Activated CD4-positive, alpha-beta T cell treated with anti-CD3 and anti-CD28 coated beads, Interleukin-2, amount 50 U/mL, for 1 hour (primary cell): ENCODE data around the gene DTNBP1.
"Not testable (repeated sequence)": the region's sequence is repeated elsewhere in the genome, so short reads cannot be mapped to it uniquely, and the experiment has no call there.

Source experiments
- DNase-seq: peaks from one replicate; pipeline ENCODE4 v3.0.0-alpha.2; 2020

The DTNBP1 gene

DNA sequence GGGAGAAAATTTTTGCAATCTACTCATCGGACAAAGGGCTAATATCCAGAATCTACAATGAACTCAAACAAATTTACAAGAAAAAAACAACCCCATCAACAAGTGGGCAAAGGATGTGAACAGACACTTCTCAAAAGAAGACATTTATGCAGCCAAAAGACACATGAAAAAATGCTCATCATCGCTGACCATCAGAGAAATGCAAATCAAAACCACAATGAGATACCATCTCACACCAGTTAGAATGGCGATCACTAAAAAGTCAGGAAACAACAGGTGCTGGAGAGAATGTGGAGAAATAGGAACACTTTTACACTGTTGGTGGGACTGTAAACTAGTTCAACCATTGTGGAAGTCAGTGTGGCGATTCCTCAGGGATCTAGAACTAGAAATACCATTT, 4.1 kb upstream of the DTNBP1 start:
- not testable (repeated sequence) for DNase-seq

DNA sequence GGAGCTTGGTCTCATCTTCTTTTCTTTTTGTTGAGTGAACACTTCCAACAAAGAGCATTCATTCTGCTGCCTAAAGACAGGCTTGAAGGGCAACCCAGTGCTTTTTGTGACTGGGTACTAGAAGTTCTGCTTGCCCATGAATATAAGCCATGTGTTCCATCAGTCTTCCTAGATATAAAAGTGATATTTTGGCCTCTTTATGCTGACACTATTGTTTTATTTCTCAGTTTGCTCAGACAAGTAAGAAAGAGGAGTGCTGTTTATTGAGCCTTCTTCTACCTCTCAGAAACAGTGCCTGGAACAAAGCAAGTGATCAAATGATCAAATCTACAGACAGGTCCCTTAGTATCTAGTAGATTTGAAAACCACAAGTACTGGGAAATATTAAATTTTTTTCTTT, 2.4 kb upstream of the DTNBP1 start:
- no peak for DNase-seq

DNA sequence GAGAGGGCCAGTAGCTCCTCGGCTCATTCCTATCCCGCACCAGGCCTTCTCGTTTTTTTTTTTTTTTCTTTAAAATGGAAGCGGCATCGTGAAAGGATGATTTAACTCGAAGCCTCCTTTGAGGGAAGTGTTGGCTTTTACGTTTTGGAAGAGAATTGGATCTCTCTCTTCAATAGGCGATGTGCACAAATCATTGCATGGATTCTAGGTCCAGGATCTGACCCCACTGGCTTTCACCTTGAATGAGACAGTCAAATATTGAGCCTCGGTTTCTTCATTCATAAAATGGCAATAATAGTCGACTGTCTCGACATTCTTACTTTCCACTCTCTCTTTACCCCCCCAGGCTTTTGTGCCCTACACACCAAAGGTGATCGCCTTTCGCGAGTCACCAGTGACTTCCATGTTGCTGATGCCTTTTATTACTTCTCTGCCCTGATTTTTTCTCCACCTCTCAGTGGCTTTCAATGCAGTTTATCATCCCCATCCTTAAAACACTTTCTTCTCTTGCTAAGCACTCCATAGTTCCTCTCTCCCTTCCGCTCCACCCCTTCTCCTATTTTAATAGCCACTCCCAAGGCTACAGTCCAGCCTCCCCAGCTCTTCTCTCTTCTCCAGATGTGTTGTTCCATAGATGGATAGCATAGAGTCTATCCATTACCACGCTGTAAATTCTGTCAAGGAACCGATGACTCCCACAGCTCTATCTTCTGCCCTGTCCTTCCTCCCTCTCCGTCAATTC, 473 bp upstream of the DTNBP1 start:
- DNase-seq = no peak

DNA sequence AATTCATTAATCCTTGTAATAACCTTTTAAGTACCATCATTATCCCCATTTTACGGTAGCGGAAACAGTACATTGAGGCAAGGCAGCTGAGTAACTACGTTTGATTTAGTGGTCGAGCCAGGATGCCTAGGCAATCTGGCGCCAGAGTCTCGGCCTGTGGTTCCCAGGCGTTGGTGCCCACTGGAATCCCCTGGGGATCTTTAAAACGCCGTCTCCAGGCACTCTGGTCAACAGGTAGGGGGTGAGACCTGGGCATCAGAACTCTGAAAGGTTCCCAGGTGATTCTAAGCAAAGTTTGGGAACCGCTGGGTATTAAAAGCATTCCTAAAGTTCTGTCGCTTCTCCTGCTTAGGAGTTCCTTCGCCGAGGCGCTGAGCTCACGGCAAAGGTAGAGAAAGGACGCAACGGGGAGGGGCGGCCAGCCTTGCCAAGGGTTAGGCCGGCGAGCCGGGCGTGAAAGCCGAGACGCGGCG, 939 bp downstream of the DTNBP1 start:
- DNase-seq = no peak

GRCh38 chr6:15659181-15659580, 3.6 kb downstream of the DTNBP1 start:
- DNase-seq = no peak

DNA sequence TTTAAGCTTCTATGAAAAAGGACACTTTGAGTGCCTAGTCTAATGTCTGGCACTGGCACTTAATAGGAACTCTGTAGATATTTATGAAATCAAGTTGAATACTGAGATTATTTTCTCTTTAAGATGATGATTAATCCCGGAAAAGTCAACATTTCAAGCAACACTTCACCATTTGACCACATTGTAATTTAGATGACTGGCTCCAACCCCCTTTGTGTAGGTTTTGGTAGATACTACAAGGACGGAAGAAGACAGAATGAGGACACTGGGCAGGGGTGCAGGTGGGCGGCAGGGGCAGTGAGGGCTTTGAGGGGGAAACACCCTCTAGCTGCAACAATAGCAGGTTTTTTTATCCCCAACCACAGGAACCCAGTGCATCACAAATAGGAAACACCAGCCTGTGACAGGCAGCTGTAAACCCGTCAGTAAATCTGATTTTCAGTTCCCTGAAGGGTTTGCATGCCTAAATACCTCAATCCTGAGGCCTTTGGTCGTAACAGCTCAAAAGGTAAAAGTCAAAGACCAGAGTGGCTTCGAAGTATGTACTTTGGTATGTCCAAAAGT, 4.6 kb downstream of the DTNBP1 start:
- DNase-seq = no peak

DNA sequence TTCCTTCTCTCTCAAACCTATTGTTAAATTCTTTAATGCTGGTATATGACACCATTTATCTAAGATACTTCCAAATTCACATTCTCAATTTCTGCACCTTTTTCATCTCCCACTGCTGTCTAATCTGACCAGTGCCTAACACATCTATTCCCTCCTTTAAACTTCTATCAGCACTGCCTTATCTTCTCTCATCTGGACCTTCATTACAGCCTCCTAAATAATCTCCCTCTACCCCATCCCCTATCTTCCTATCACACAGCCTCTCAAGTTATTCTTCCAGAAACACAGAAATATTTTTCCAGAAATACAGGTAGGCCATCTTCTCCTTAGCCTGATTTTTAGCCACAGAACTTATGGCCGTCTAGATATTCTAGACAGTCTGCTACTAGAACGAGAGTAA, 5.5 kb downstream of the DTNBP1 start:
- no peak for DNase-seq

GRCh38 chr6:15656145-15656544, 6.7 kb downstream of the DTNBP1 start:
- no peak for DNase-seq

DNA sequence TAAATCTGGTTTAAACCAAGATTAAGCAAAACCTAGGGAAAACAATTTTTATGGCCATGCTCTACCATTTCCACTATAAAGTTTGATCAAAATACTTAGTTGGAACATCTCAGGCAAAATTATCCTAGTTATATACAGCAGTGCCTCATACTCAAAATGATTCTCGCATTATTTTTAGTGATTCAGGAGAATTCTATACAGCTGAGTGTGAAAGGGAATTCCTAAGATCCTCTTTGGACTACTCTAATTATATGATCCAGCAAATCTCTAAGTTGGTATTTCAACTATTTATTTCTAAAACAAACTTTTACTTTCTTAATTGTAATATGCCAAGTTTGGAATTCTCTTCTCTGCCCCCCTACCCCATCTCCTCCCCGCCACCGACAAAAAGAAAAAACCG, 8.6 kb downstream of the DTNBP1 start:
- no peak for DNase-seq

GRCh38 chr6:15653581-15653980, 9.2 kb downstream of the DTNBP1 start:
- no peak for DNase-seq

DNA sequence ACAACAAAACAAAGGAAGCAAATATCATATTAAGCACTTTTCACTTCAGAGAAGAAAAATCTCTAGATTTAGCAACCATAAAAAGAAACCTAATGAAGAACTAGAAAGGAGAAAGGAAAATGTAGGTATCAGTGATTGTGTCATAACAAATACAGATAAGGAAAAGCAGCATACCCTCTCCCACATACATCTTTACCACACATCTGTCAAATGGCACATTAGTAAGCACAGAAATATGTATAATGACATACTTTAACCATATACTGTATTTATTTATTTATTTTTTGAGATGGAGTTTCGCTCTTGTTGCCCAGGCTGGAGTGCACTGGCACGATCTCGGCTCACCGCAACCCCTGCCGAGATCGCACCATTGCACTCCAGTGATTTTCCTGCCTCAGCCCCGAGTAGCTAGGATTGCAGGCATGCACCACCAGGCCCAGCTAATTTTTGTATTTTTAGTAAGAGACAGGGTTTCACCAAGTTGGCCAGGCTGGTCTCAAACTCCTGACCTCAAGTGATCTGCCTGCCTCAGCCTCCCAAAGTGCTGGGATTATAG, 12.7 kb downstream of the DTNBP1 start:
- not testable (repeated sequence) for DNase-seq

GRCh38 chr6:15644904-15645303, 17.9 kb downstream of the DTNBP1 start:
- DNase-seq = no peak

- DNase-seq = no peak
These were observed 19.3 kb downstream of the DTNBP1 start for GRCh38 chr6:15643542-15643941.

GRCh38 chr6:15642276-15642675, 20.6 kb downstream of the DTNBP1 start:
- DNase-seq = no peak

GRCh38 chr6:15638373-15638772, 24.5 kb downstream of the DTNBP1 start:
- no peak for DNase-seq

GRCh38 chr6:15631432-15631831, 31.4 kb downstream of the DTNBP1 start:
- DNase-seq = no peak

DNA sequence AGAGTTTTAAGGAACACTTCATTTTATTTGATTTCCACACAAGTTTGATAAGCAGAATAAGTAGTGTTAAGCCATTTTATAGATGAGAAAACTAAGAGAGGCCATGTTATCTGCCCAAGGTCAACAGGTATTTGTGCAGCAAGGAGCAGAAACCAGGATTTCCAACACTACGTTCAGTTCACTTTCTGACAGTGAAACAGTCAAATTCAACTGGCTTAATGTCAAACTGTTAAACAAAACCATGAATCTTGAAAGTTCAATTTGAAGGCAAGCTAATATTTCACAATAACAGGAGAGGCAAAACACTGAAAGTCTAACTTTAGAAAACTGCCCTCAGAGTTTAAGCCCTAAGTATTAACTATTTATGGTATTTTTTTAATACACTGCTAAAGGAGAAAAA, 32.6 kb downstream of the DTNBP1 start:
- DNase-seq = no peak

GRCh38 chr6:15629487-15629886, 33.3 kb downstream of the DTNBP1 start:
- no peak for DNase-seq

DNA sequence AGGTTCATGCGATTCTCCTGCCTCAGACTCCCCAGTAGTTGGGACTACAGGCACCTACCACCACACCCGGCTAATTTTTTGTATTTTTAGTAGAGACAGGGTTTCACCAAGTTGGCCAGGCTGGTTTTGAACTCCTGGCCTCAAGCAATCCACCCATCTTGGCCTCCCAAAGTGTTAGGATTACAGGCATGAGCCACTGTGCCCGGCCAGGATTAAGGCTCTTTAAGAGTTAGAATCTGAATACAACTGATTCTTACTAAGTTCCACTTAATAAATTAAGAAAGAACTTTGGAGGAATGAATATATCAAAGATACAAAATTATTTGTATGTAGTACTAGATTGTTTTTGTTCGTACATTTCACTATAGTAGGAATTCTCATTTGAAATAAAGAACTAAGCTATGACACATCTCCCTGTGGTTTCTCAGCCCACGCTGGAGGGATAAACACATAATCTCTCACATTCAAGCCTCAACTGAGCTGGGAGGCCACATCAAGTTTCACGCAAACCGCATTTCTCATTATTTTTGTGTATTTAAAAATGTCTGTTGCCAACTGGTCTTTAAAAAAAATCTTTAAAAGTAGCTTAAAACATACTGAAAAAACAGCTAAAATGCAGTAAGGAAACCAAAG, 34.2 kb downstream of the DTNBP1 start:
- no peak for DNase-seq

DNA sequence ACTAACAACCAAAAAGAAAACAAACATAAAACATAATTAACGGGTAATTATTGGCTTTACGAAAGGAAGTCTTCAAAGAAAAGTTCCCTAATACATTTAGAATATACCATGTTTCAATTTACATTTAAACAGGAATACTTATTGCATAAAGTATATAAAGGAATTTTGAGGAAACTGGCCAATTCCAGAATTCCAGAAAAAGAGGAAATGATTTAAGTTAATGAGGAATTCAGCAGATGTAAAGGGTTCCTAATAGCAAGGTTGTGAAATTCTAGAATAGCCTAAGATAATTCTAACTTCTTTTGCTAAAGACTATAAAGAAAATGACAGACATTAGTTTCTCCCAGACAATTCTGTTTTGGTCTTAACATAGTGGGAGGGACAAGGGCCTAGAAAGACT, 35.0 kb downstream of the DTNBP1 start:
- DNase-seq = no peak

DNA sequence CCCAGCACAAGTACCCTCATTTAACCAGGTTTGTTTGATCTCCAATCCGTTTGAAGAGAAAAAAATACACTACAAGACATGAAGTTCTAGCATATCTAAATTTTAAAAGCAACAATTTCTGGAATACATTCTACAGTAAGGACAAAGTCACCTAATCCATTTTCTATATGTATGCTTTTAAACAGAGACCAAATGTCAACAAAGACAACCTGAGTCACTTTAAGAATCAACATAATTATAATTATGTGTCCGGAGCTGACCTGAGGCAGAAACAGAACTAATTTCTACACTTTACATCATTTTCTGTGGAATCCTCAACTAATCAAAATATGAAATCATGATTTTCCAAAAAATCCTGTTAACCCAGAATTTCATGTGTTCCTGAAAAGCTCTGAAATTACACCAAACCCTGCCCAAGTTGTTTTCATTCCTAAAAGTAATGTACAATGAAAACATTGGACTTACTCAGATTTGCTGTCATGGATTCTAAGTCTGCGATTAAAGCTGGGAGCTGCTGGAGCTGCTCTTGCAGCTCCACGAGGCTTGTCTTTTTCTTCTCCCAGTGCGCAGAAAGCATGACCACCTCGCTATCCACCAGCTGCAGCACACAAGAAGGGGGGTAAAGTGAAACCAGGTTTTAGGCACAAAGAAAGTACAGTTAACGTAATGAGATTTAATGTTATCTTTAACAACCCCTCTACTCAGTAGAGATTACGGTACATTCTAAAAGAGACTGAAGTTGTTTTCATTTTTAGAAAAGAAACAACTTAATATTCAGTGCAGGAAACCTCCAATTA, 35.8 kb downstream of the DTNBP1 start:
- DNase-seq = no peak

DNA sequence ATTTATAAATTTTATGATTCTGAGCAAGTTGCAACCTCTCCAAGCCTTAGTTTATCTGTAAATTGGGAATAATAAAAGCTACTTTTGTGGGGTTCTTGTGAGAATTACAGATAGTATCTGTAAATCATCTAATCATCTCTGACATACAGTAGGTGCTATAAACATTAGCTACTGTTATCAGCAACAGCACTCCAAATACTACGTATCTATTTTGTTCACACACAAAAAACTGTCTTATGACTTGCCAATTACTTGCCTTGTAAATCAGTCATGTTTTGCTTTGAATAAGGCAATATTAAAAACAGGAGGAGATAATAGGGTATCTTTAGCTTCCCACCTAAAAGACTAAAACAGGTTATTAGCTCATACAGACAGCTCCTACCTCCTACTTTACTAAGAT, 36.7 kb downstream of the DTNBP1 start:
- no peak for DNase-seq
